GM08714 (cell line): ENCODE measurements around the gene CCDC12.

Source experiments
- H3K4me3 ChIP-seq: fragments of 200-500 bp; sonication (Bioruptor generic); 2 replicates; pipeline ENCODE4 v1.5.1; 2014; ENCODE audit warnings: mild to moderate bottlenecking, low read length, inconsistent platforms
- ZNF274 ChIP-seq: IDR thresholded peaks from 2 replicates; pipeline ENCODE4 v1.6.1; 2012; ENCODE audit warnings: mild to moderate bottlenecking, low read depth, low read length

CCDC12 gene

GRCh38 chr3:46908294-46908985 lies 68.1 kb downstream of the CCDC12 start:
- no peak for TF ChIP-seq ZNF274

GRCh38 chr3:46907960-46908293 lies 68.6 kb downstream of the CCDC12 start:
- H3K4me3 ChIP-seq: no peak overlapping the region
- no peak for TF ChIP-seq ZNF274

More at GRCh38 chr3:46908294-46908985, 68.1 kb downstream of the CCDC12 start:
- no peak overlapping the region for H3K4me3 ChIP-seq

GRCh38 chr3:46907271-46907670 lies 69.3 kb downstream of the CCDC12 start:
- TF ChIP-seq ZNF274: no peak
- H3K4me3 ChIP-seq: no peak overlapping the region

- no peak overlapping the region for H3K4me3 ChIP-seq
- TF ChIP-seq ZNF274: no peak
These were observed 70.0 kb downstream of the CCDC12 start for GRCh38 chr3:46906471-46907058.

- no peak overlapping the region for H3K4me3 ChIP-seq
- TF ChIP-seq ZNF274: no peak
These were observed 70.7 kb downstream of the CCDC12 start for GRCh38 chr3:46905661-46906451.

- H3K4me3 ChIP-seq: no peak overlapping the region
- TF ChIP-seq ZNF274: no peak
These were observed 71.4 kb downstream of the CCDC12 start for GRCh38 chr3:46905213-46905560.

GRCh38 chr3:46904303-46905212 lies 72.0 kb downstream of the CCDC12 start:
- no peak for TF ChIP-seq ZNF274
- H3K4me3 ChIP-seq: no peak overlapping the region

- H3K4me3 ChIP-seq: no peak overlapping the region
- no peak for TF ChIP-seq ZNF274
These were observed 72.9 kb downstream of the CCDC12 start for GRCh38 chr3:46903341-46904302.

GRCh38 chr3:46902188-46902631 lies 74.3 kb downstream of the CCDC12 start:
- no peak for TF ChIP-seq ZNF274
- H3K4me3 ChIP-seq: no peak overlapping the region

GRCh38 chr3:46901591-46902187 lies 74.9 kb downstream of the CCDC12 start:
- no peak for TF ChIP-seq ZNF274
- H3K4me3 ChIP-seq: no peak overlapping the region

GRCh38 chr3:46901061-46901460 lies 75.5 kb downstream of the CCDC12 start:
- no peak overlapping the region for H3K4me3 ChIP-seq
- TF ChIP-seq ZNF274: no peak

- H3K4me3 ChIP-seq: no peak overlapping the region
- no peak for TF ChIP-seq ZNF274
These were observed 76.2 kb downstream of the CCDC12 start for GRCh38 chr3:46900356-46900755.

GRCh38 chr3:46900007-46900292 lies 76.6 kb downstream of the CCDC12 start:
- TF ChIP-seq ZNF274: no peak
- H3K4me3 ChIP-seq: no peak overlapping the region
